Measurements from ENCODE around the gene MORF4L1. TPM values are rescaled to one million over a fixed set of nuclear protein-coding genes. Genes with fewer than 3 reads are reported as not detected.

Gene MORF4L1
- total RNA-seq, result 100 to 1,000 TPM; 103 to 149 (median 127) TPM

- WGBS, result 15% methylated on average over 23 of the region's 52 CpGs
- no peak for TF ChIP-seq POLR2A (IDR thresholded peaks at IDR 0.05)
- TF ChIP-seq CTCF (IDR thresholded peaks at IDR 0.05), result no peak
- TF ChIP-seq POLR2AphosphoS5 (IDR thresholded peaks at IDR 0.05), result no peak
- no peak for TF ChIP-seq EP300 (IDR thresholded peaks at IDR 0.05)
Observed at GRCh38 chr15:78872155-78872971, at the start of gene MORF4L1. TSS of gene MORF4L1 (plus strand) at chr15:78872890. CDS start at chr15:78873018, 128 bp downstream.

GRCh38 chr15:78828920-78829319 is 43.8 kb upstream of the MORF4L1 start:
- Histone ChIP-seq H3K4me3 (no peak overlapping the region), H3K36me3 (no peaks in the 10 kb centered on the region), H3K27ac (no peak overlapping the region), H3K4me1 (no peaks in the 10 kb centered on the region), H3K9me3 (no peaks in the 10 kb centered on the region), H3K27me3 (peaks cover 26% of the 10 kb centered on the region)
- DNase-seq (ENCODE audit: low spot score in 2 of 2), result no peak
- TF ChIP-seq POLR2A (IDR thresholded peaks at IDR 0.05) (no peak), POLR2AphosphoS5 (IDR thresholded peaks at IDR 0.05) (no peak), EP300 (IDR thresholded peaks at IDR 0.05) (no peak), CTCF (IDR thresholded peaks at IDR 0.05) (no peak)
- WGBS, result 72% methylated on average over 2 of the region's 2 CpGs

More at GRCh38 chr15:78872155-78872971, at the start of gene MORF4L1:
- H3K4me3 ChIP-seq, result peak within 1 kb of the TSS; percentile 77
- DNase-seq (ENCODE audit: low spot score in 2 of 2), result peak; percentile 96
- no peaks in the 10 kb centered on the region for H3K9me3 ChIP-seq
- no peaks in the 10 kb centered on the region for H3K36me3 ChIP-seq
- H3K4me1 ChIP-seq, result peaks cover 35% of the 10 kb centered on the region
- H3K27ac ChIP-seq, result peak within 1 kb of the TSS; percentile 100
- H3K27me3 ChIP-seq, result no peaks in the 10 kb centered on the region

- no peaks in the 10 kb centered on the region for H3K9me3 ChIP-seq
- peaks cover 26% of the 10 kb centered on the region for H3K27me3 ChIP-seq
- no peaks in the 10 kb centered on the region for H3K4me1 ChIP-seq
- H3K36me3 ChIP-seq, result no peaks in the 10 kb centered on the region
- WGBS, result 64% methylated on average over 15 of the region's 52 CpGs
- no peak for DNase-seq (ENCODE audit: low spot score in 2 of 2)
- H3K27ac ChIP-seq, result no peak overlapping the region
- no peak overlapping the region for H3K4me3 ChIP-seq
- no peak for TF ChIP-seq EP300 (IDR thresholded peaks at IDR 0.05)
- TF ChIP-seq POLR2AphosphoS5 (IDR thresholded peaks at IDR 0.05), result no peak
- TF ChIP-seq POLR2A (IDR thresholded peaks at IDR 0.05), result no peak
- no peak for TF ChIP-seq CTCF (IDR thresholded peaks at IDR 0.05)
Observed at GRCh38 chr15:78830514-78831228, 42.0 kb upstream of the MORF4L1 start.

- no peak for DNase-seq (ENCODE audit: low spot score in 2 of 2)
- Histone ChIP-seq H3K4me3 (no peak overlapping the region), H3K9me3 (no peaks in the 10 kb centered on the region), H3K4me1 (no peaks in the 10 kb centered on the region), H3K27ac (no peak overlapping the region), H3K27me3 (peaks cover 26% of the 10 kb centered on the region), H3K36me3 (no peaks in the 10 kb centered on the region)
- TF ChIP-seq CTCF (IDR thresholded peaks at IDR 0.05) (no peak), EP300 (IDR thresholded peaks at IDR 0.05) (no peak), POLR2AphosphoS5 (IDR thresholded peaks at IDR 0.05) (no peak), POLR2A (IDR thresholded peaks at IDR 0.05) (no peak)
- WGBS, result 84% methylated on average over 37 of the region's 73 CpGs
Observed at GRCh38 chr15:78831229-78832207, 41.2 kb upstream of the MORF4L1 start.
